Stimulated activated naive B cell treated with anti-CD40 and anti-IgM and Interleukin-4, amounts not matched to agents 10 μg/mL and 1 μg/mL and 100 μg/mL, for 72 hours (primary cell): ENCODE data around the gene CANX.
"Not testable (repeated sequence)": the region's sequence is repeated elsewhere in the genome, so short reads cannot be mapped to it uniquely, and the experiment has no call there.

ENCODE experiments used
- ATAC-seq, 2 donors: fragments of 150-1000 bp; cut with Tn5 transposase; replicated peaks; 2 replicates each; pipeline ENCODE4 v1.10.0; 2021; ENCODE audit warnings: moderate library complexity in 1 of 2
- DNase-seq: peaks from one replicate; pipeline ENCODE4 v3.0.0; 2021
- H3K27ac Mint-ChIP-seq: one replicate; pipeline ENCODE4 v1.8.0; 2022; ENCODE audit warnings: mild to moderate bottlenecking, mixed read lengths
- H3K27me3 Mint-ChIP-seq, 2 donors: one replicate each; pipeline ENCODE4 v1.8.0; 2022; ENCODE audit warnings: mixed read lengths in 2 of 2
- H3K36me3 Mint-ChIP-seq, 2 donors: one replicate each; pipeline ENCODE4 v1.8.0; 2022; ENCODE audit warnings: mixed read lengths in 2 of 2, mild to moderate bottlenecking in 1 of 2
- H3K4me1 Mint-ChIP-seq, 2 donors: one replicate each; pipeline ENCODE4 v1.8.0; 2022; ENCODE audit warnings: mixed read lengths in 2 of 2, mild to moderate bottlenecking in 1 of 2
- H3K4me3 Mint-ChIP-seq, 2 donors: one replicate each; pipeline ENCODE4 v1.8.0; 2022; ENCODE audit warnings: mild to moderate bottlenecking in 2 of 2, mixed read lengths in 2 of 2, moderate library complexity in 1 of 2
- H3K9me3 Mint-ChIP-seq, 2 donors: one replicate each; pipeline ENCODE4 v1.8.0; 2022; ENCODE audit warnings: mixed read lengths in 2 of 2, mild to moderate bottlenecking in 1 of 2

CANX gene

DNA sequence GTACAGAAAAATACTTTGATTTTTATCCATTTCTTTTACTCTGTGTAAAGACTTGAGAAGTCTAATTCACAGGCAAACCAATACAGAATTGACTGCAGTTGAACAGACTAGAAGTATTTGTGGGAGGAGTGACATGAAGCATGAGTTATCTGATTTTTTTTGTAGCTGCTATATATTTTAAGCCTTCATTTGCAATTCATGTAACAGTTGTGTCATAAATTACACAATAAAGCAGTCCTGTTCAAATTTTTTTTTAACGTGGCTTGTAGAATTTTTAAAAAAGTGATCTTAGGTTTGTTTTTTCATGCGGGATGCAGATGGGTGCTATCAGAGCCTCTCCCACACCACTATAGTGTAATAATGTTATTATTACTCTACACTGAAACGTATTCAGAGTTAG lies 31.0 kb downstream of the CANX start:
- H3K4me1 Mint-ChIP-seq = peaks cover 16 to 31% of the 10 kb centered on the region in 2 donors

DNA sequence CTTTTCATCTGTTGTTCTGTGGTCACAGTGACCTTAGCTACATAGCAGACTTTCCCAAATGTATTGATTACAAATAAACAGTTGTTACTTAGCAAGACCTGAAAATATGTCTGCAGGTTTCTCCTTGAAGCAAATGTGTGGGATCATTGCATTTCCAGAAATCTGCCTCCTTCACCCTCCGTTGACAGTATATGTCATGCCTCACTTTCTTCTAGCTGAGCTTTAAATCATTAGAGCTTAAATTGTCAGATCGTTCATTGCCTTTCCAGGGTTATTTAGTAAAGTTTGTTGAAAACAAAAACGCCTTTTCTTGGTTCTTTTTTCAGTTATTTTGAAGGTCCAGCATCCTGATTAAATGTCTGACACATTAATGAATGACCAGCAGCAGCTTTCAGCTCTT lies 31.6 kb downstream of the CANX start:
- no peak for DNase-seq
- H3K9me3 Mint-ChIP-seq = no peaks in the 10 kb centered on the region
- H3K4me3 Mint-ChIP-seq = no peak overlapping the region
- no peaks in the 10 kb centered on the region for H3K27me3 Mint-ChIP-seq
- peak overlapping the region; percentile 57 for H3K27ac Mint-ChIP-seq
- ATAC-seq = no peak
- H3K36me3 Mint-ChIP-seq = peaks cover 29 to 46% of the 10 kb centered on the region in 2 donors
- peaks cover 16 to 33% of the 10 kb centered on the region in 2 donors for H3K4me1 Mint-ChIP-seq

More for the DNA sequence above, 31.0 kb downstream of the CANX start:
- no peak overlapping the region for H3K27ac Mint-ChIP-seq
- ATAC-seq (no peak), DNase-seq (no peak)
- H3K9me3 Mint-ChIP-seq = no peaks in the 10 kb centered on the region
- H3K36me3 Mint-ChIP-seq = peaks cover 29 to 46% of the 10 kb centered on the region in 2 donors
- no peaks in the 10 kb centered on the region for H3K27me3 Mint-ChIP-seq
- no peak overlapping the region for H3K4me3 Mint-ChIP-seq

DNA sequence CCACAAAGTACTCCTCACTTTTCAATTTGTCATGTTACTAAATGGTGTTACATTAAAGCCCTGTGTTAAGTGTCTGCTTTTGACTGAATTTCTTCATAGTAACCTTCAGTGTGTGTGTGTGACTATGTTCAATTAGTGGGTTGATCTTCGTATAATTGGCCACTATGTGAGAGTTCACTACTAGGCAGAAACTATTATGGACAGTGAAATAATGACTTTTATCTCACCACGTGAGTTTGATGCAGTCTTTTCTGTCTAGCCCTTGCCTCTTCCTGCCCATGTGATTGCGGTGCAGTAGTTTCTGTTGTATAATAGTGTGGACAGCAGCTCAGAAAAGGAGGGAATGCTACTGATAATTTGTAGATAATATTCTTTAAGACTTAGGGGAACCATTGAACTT lies 32.1 kb downstream of the CANX start:
- H3K4me3 Mint-ChIP-seq = no peak overlapping the region
- H3K4me1 Mint-ChIP-seq = peaks cover 16 to 36% of the 10 kb centered on the region in 2 donors

DNA sequence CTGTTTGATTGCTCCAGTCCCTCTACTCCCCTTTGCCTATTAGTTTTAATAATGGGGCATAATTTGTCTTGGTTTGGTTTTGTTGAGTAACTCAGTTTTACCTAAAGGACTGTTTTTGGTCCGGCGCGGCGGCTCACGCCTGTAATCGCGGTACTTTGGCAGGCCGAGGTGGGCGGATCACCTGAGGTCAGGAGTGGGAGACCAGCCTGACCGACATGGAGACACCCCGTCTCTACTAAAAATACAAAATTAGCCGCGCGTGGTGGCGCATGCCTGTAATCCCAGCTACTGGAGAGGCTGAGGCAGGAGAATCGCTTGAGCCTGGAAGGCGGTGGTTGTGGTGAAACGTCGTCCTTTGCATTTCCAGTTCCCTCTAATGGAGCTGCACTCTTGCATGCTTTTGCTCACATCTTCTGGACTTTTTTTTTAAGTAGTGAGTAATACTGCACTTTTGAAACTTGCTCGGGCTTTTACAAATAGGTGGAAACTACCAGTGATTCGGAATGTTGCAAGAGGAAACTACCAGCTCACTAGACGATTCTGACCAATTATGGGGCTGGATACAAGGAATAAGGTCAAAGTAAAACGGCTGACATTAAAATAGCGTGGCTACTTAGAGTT lies 33.1 kb downstream of the CANX start:
- Mint-ChIP-seq H3K4me1 (peaks cover 16 to 43% of the 10 kb centered on the region in 2 donors), H3K27ac (peak overlapping the region; percentile 92), H3K27me3 (no peaks in the 10 kb centered on the region), H3K36me3 (peaks cover 27 to 40% of the 10 kb centered on the region in 2 donors), H3K4me3 (peak overlapping the region; percentile 87 to 92), H3K9me3 (no peaks in the 10 kb centered on the region)
- ATAC-seq (peak; percentile 45 to 51), DNase-seq (no peak)

More for the DNA sequence above, 32.1 kb downstream of the CANX start:
- Mint-ChIP-seq H3K9me3 (no peaks in the 10 kb centered on the region), H3K36me3 (peaks cover 29 to 46% of the 10 kb centered on the region in 2 donors), H3K27me3 (no peaks in the 10 kb centered on the region), H3K27ac (peak overlapping the region; percentile 57)
- ATAC-seq (no peak), DNase-seq (no peak)

DNA sequence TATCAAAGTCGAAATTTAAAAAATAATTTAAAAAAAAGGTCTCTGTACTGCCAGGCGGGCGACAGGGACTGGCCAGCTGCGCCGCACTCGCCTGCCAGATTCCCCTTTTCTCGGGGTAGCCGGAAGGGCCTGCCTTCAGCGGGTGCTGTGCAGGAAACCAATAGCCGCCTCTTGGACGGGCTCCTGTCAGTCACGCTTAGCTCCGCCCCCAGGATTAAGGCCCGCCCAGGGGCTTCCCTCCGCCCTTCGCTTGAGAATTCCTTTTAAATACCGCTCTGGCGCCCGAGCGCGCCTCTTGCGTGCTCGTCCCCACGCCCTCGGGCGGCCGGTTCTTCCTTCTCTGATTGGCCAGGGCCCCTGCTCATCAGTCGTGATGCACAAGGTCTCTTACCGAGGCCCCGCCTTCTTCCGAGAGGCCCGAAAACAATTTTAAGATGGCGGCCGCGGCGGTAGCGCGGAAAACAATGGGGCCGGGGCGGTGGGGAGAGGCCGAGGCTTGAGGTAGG lies 33.7 kb downstream of the CANX start, which contains the start of gene MAML1:
Gene MAML1, plus strand, starts transcription at position 411 of the 506 bp plus-strand sequence. CDS start 291 bp downstream, outside the sequence.
- ATAC-seq = peak; percentile 94 to 95

DNA sequence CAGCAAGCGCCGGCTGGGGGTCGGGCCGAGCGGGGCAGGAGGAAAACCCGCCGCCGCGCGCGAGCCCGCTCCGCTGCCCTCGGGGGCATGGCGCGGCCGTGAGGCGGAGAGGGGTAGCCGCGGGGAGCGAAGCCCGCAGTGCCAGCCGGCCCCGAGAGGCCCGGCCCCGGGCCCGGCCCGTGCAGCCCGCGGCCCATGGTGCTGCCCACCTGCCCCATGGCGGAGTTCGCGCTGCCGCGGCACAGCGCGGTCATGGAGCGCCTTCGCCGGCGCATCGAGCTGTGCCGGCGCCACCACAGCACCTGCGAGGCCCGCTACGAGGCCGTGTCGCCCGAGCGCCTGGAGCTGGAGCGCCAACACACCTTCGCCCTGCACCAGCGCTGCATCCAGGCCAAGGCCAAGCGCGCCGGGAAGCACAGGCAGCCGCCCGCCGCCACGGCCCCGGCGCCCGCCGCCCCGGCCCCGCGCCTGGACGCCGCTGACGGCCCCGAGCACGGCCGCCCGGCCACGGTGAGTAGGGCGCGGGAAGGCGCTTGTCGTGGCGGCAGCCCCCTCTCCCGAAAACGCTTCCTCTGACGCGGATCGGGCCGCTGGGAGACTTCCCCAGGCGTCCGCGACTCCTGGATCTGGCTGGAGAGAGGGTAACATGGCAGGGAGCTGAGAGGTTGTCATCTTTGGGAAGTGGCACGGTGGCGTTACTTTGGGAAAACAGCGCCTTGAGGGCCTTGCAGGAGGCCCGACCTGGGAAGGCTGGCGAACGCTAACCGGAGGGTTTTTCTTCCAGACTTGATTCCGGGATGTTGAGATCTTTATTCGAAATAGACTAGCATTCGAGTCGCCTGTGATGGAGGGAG lies 34.4 kb downstream of the CANX start:
- Mint-ChIP-seq H3K4me1 (peaks cover 26 to 52% of the 10 kb centered on the region in 2 donors), H3K9me3 (no peaks in the 10 kb centered on the region), H3K4me3 (peak overlapping the region; percentile 87 to 92), H3K27ac (peak overlapping the region; percentile 93), H3K36me3 (peaks cover 26 to 38% of the 10 kb centered on the region in 2 donors), H3K27me3 (no peaks in the 10 kb centered on the region)
- peak; percentile 34 for DNase-seq
- ATAC-seq = peak; percentile 39 to 40

More for the DNA sequence above, 33.7 kb downstream of the CANX start, which contains the start of gene MAML1:
- peaks cover 25 to 39% of the 10 kb centered on the region in 2 donors for H3K36me3 Mint-ChIP-seq
- no peaks in the 10 kb centered on the region for H3K27me3 Mint-ChIP-seq
- peak; percentile 100 for DNase-seq
- peaks cover 20 to 47% of the 10 kb centered on the region in 2 donors for H3K4me1 Mint-ChIP-seq
- H3K4me3 Mint-ChIP-seq = peak within 1 kb of the TSS; percentile 87 to 92
- H3K27ac Mint-ChIP-seq = peak within 1 kb of the TSS; percentile 93
- H3K9me3 Mint-ChIP-seq = no peaks in the 10 kb centered on the region

DNA sequence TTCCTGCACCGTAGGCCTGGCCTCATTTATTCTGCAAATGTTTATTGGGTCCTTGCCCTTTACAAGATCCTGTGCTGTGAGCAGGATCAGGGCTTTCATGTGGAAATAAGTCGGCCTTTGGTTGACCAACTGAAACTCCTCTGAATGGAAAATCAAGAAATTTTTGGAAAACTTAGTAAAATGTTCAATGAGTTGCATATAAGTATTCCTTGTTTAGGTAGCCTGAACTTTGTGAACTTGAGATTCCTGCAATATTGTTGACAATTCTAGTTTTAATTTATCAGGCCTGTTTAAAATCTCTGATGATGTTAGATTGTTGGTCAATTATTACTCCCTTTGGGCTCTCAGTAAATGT lies 35.0 kb downstream of the CANX start:
- no peak for ATAC-seq
- H3K36me3 Mint-ChIP-seq = peaks cover 31 to 44% of the 10 kb centered on the region in 2 donors

DNA sequence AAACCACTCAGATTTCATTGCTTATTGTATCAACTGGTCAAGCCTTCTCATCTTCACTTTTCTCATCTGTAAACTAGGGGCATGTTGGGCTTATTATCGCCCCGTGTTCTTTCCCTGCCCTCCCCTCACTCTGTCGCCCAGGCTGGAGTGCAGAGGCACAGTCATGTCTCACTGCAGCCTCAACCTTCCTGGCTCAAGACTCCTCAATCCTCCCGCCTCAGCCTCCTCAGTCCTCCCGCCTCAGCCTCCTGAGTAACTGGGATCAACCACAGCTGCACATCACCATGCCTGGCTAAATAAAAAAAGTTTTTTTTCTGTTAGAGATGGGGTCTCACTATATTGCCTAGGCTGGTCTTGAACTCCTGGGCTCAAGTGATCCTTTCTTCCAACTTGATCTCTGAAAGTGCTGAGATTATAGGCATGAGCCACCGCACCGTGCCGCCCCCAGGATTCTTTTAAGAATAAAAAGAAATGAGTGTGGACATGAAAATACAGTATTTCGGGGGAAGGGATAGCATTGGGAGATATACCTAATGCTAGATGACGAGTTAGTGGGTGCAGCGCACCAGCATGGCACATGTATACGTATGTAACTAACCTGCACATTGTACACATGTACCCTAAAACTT lies 35.9 kb downstream of the CANX start:
- H3K36me3 Mint-ChIP-seq = peaks cover 35 to 46% of the 10 kb centered on the region in 2 donors

More for the DNA sequence above, 35.0 kb downstream of the CANX start:
- Mint-ChIP-seq H3K4me3 (peak overlapping the region; percentile 87 to 92), H3K27ac (peak overlapping the region; percentile 93), H3K9me3 (no peaks in the 10 kb centered on the region), H3K4me1 (peaks cover 30 to 58% of the 10 kb centered on the region in 2 donors), H3K27me3 (no peaks in the 10 kb centered on the region)
- no peak for DNase-seq

DNA sequence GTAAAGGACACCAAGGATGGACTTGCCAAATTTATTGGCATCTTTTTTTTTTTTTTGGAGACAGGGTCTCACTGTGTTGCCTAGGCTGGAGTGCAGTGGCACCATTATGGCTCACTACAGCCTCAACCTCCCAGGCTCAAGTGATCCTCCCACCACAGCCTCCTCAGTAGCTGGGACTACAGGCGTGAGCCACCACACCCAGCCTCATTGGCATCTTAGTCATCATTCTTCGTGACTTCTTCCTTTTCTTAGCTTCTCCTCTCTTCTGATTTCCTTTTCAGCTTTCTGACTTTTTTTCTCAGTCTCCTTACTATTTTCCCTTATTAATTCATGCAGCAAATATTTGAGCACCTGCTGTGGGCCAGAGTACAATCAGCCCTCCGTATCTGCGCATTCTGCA lies 40.0 kb downstream of the CANX start:
- no peak overlapping the region for H3K4me3 Mint-ChIP-seq
- H3K27ac Mint-ChIP-seq = no peak overlapping the region
- H3K36me3 Mint-ChIP-seq = peaks cover 18 to 42% of the 10 kb centered on the region in 2 donors
- DNase-seq = no peak
- H3K9me3 Mint-ChIP-seq = no peaks in the 10 kb centered on the region
- peaks cover 34 to 59% of the 10 kb centered on the region in 2 donors for H3K4me1 Mint-ChIP-seq
- H3K27me3 Mint-ChIP-seq = no peaks in the 10 kb centered on the region
- no peak for ATAC-seq

More for the DNA sequence above, 35.9 kb downstream of the CANX start:
- H3K9me3 Mint-ChIP-seq = no peaks in the 10 kb centered on the region
- no peaks in the 10 kb centered on the region for H3K27me3 Mint-ChIP-seq
- peak overlapping the region; percentile 87 to 92 for H3K4me3 Mint-ChIP-seq
- no peak for ATAC-seq
- H3K4me1 Mint-ChIP-seq = peaks cover 32 to 63% of the 10 kb centered on the region in 2 donors
- peak overlapping the region; percentile 51 for H3K27ac Mint-ChIP-seq
- DNase-seq = no peak

DNA sequence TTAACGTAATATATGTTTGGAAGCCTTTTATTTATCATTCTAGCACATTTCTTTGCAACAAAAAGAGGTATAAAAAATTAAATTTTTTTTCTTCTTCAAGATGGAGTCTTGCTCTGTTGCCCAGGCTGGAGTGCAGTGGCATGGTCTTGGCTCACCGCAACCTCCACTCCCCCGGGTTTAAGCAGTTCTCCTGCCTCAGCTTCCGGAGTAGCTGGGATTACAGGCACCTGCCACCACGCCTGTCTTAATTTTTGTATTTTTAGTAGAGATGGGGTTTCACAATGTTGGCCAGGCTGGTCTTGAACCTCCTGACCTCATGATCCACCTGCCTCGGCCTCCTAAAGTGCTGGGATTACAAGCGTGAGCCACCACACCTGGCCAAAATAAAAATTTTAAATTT lies 45.3 kb downstream of the CANX start:
- ATAC-seq, H3K27me3 Mint-ChIP-seq, H3K4me3 Mint-ChIP-seq, H3K27ac Mint-ChIP-seq, DNase-seq, H3K9me3 Mint-ChIP-seq: not testable (repeated sequence)
- Mint-ChIP-seq H3K4me1 (peaks cover 15 to 37% of the 10 kb centered on the region in 2 donors), H3K36me3 (peaks cover 6 to 34% of the 10 kb centered on the region in 2 donors)

DNA sequence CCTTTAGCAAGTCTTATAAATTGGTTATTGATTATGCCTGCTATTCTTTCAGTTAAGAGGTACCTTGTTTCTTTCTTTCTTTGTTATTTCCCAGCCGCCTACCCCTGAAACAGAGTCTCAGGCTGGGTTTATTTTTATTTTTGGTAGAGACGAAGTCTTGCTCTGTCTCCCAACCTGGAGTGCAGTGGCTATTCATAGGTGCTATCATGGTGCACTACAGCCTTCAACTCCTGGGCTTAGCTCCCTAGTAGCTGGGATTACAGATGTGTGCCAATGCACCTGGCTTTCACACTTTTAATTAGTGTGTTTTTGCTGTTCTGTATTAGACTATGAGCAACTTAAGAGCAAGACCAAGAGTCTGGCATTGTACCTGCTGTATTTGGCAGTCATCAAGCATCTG lies 48.1 kb downstream of the CANX start:
- Mint-ChIP-seq H3K9me3 (no peaks in the 10 kb centered on the region), H3K4me3 (no peak overlapping the region), H3K27ac (peak overlapping the region; percentile 31), H3K27me3 (no peaks in the 10 kb centered on the region), H3K4me1 (peaks cover 3 to 32% of the 10 kb centered on the region in 2 donors), H3K36me3 (peaks cover 17 to 27% of the 10 kb centered on the region in 2 donors)
- ATAC-seq (no peak), DNase-seq (no peak)

DNA sequence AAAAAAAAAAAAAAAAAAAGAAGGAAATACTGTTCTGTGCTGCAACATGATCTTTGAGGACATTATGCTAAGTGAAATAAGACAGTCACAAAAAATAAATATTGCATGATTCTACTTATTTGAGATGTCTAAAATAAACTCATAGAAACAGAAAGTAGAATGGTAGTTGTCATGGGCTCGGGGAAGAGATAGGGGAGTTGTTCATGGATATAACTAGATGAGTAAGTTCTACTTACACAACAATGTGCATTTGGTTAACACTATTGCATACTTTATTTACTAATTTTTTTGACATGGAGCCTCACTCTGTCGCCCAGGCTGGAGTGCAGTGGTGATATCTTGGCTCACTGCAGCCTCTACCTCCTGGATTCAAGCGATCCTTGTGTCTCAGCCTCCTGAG lies 49.0 kb downstream of the CANX start:
- Mint-ChIP-seq H3K36me3 (peaks cover 19 to 27% of the 10 kb centered on the region in 2 donors), H3K27me3 (no peaks in the 10 kb centered on the region), H3K4me3 (no peak overlapping the region), H3K9me3 (no peaks in the 10 kb centered on the region), H3K27ac (no peak overlapping the region), H3K4me1 (peaks cover 3 to 35% of the 10 kb centered on the region in 2 donors)
- DNase-seq = no peak
- no peak for ATAC-seq

DNA sequence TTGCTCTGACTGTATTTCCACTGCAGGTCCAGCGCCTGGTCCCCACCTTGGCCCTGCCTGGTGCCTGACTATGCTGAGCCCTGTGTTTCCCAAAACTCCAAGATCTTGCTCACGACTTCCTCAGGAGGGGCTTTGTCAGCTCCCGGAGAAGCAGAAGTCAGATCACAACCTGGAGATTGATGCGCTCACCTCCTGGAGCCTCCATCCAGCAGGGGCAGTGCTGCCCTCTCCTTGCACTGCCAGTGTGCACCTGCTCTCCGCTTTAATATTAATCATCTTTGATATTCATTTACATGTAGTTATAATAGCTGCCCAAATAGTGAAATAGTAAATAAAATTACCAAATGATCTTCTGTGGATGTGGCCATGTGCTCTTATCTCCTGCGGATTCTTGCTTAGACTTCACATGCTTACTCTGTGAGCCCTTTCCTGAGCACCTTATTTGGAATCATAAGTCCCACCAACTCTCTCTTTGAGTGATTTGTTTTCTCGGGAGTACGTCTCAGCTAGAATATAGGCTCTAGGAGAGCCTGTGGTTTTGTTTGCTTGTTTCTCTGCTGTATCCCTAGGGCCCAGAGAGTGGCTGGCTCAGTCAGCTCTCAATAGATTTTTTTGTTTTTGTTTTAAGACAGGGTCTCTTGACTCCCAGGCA lies 51.2 kb downstream of the CANX start:
- ATAC-seq (no peak), DNase-seq (no peak)
- no peaks in the 10 kb centered on the region for H3K27me3 Mint-ChIP-seq
- no peak overlapping the region for H3K4me3 Mint-ChIP-seq
- H3K4me1 Mint-ChIP-seq = peaks cover 16 to 52% of the 10 kb centered on the region in 2 donors
- no peak overlapping the region for H3K27ac Mint-ChIP-seq
- peaks cover 20 to 34% of the 10 kb centered on the region in 2 donors for H3K36me3 Mint-ChIP-seq
- H3K9me3 Mint-ChIP-seq = no peaks in the 10 kb centered on the region
